ENCODE data around the gene CAMSAP2. TPM values are rescaled to one million over a fixed set of nuclear protein-coding genes. Genes with fewer than 3 reads are reported as not detected.
A peak's percentile ranks its signal among the peaks of the same experiment; 100 is the strongest.

The CAMSAP2 gene
- total and polyA plus RNA-seq, 10 of the 15 experiments (the other 5 are each of a cell fraction or from before 2014, with no cell fraction given) = 3.9 to 19.8 (median 8.0) TPM

GRCh38 chr1:200890818-200891773 is 152.4 kb downstream of the CAMSAP2 start (continued):
- TF ChIP-seq RAD51 (IDR thresholded peaks at IDR 0.05) = no peak
- peak; percentile 2; the same call in 1 of the 2 replicates for TF ChIP-seq EED (IDR thresholded peaks at IDR 0.05; ENCODE audit: low read depth)
- no peak for TF ChIP-seq RBBP5 (conservative IDR thresholded peaks at IDR 0.05)
- no peak for TF ChIP-seq CREB1 (IDR thresholded peaks at IDR 0.05; ENCODE audit: low read depth)
- TF ChIP-seq, protein P1, sequence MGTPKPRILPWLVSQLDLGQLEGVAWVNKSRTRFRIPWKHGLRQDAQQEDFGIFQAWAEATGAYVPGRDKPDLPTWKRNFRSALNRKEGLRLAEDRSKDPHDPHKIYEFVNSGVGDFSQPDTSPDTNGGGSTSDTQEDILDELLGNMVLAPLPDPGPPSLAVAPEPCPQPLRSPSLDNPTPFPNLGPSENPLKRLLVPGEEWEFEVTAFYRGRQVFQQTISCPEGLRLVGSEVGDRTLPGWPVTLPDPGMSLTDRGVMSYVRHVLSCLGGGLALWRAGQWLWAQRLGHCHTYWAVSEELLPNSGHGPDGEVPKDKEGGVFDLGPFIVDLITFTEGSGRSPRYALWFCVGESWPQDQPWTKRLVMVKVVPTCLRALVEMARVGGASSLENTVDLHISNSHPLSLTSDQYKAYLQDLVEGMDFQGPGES (IDR thresholded peaks at IDR 0.05) = 0 out of 2 replicates have a peak, but pooled peaks have one; percentile 17
- TF ChIP-seq, protein P2, sequence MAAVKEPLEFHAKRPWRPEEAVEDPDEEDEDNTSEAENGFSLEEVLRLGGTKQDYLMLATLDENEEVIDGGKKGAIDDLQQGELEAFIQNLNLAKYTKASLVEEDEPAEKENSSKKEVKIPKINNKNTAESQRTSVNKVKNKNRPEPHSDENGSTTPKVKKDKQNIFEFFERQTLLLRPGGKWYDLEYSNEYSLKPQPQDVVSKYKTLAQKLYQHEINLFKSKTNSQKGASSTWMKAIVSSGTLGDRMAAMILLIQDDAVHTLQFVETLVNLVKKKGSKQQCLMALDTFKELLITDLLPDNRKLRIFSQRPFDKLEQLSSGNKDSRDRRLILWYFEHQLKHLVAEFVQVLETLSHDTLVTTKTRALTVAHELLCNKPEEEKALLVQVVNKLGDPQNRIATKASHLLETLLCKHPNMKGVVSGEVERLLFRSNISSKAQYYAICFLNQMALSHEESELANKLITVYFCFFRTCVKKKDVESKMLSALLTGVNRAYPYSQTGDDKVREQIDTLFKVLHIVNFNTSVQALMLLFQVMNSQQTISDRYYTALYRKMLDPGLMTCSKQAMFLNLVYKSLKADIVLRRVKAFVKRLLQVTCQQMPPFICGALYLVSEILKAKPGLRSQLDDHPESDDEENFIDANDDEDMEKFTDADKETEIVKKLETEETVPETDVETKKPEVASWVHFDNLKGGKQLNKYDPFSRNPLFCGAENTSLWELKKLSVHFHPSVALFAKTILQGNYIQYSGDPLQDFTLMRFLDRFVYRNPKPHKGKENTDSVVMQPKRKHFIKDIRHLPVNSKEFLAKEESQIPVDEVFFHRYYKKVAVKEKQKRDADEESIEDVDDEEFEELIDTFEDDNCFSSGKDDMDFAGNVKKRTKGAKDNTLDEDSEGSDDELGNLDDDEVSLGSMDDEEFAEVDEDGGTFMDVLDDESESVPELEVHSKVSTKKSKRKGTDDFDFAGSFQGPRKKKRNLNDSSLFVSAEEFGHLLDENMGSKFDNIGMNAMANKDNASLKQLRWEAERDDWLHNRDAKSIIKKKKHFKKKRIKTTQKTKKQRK (IDR thresholded peaks at IDR 0.05; ENCODE audit: low read depth, low read length) = no peak
- peak; percentile 38 for TF ChIP-seq MEF2B (IDR thresholded peaks at IDR 0.05; ENCODE audit: partially characterized antibody, poor library complexity, severe bottlenecking)
- TF ChIP-seq ZNF24 (IDR thresholded peaks at IDR 0.05) = peak; percentile 98
- TF ChIP-seq, protein P3, sequence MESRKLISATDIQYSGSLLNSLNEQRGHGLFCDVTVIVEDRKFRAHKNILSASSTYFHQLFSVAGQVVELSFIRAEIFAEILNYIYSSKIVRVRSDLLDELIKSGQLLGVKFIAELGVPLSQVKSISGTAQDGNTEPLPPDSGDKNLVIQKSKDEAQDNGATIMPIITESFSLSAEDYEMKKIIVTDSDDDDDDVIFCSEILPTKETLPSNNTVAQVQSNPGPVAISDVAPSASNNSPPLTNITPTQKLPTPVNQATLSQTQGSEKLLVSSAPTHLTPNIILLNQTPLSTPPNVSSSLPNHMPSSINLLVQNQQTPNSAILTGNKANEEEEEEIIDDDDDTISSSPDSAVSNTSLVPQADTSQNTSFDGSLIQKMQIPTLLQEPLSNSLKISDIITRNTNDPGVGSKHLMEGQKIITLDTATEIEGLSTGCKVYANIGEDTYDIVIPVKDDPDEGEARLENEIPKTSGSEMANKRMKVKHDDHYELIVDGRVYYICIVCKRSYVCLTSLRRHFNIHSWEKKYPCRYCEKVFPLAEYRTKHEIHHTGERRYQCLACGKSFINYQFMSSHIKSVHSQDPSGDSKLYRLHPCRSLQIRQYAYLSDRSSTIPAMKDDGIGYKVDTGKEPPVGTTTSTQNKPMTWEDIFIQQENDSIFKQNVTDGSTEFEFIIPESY (IDR thresholded peaks at IDR 0.05) = no peak
- no peak for TF ChIP-seq SUZ12 (IDR thresholded peaks at IDR 0.05; ENCODE audit: unreplicated experiment)
- TF ChIP-seq TARDBP (IDR thresholded peaks at IDR 0.05; ENCODE audit: borderline replicate concordance) = 0 out of 2 replicates have a peak, but pooled peaks have one; percentile 40
- 0 out of 2 replicates have a peak, but pooled peaks have one; percentile 5 for TF ChIP-seq YY1 (IDR thresholded peaks at IDR 0.05; ENCODE audit: low read depth, low read length)
- TF ChIP-seq ETV6 (conservative IDR thresholded peaks at IDR 0.05 in 1 of 2, IDR thresholded peaks at IDR 0.05 in 1 of 2; ENCODE audit: borderline replicate concordance in 1 of 2, low read depth in 1 of 2) = no peak
- peak; percentile 53; the same call in 1 of the 2 replicates for TF ChIP-seq LARP7 (IDR thresholded peaks at IDR 0.05)
- no peak for TF ChIP-seq SMAD1 (IDR thresholded peaks at IDR 0.05; ENCODE audit: low read depth, partially characterized antibody)
- TF ChIP-seq, protein P4, sequence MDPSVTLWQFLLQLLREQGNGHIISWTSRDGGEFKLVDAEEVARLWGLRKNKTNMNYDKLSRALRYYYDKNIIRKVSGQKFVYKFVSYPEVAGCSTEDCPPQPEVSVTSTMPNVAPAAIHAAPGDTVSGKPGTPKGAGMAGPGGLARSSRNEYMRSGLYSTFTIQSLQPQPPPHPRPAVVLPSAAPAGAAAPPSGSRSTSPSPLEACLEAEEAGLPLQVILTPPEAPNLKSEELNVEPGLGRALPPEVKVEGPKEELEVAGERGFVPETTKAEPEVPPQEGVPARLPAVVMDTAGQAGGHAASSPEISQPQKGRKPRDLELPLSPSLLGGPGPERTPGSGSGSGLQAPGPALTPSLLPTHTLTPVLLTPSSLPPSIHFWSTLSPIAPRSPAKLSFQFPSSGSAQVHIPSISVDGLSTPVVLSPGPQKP (IDR thresholded peaks at IDR 0.05; ENCODE audit: low read depth, low read length) = no peak
- TF ChIP-seq HDAC6 (IDR thresholded peaks at IDR 0.05; ENCODE audit: unreplicated experiment) = no peak
- peak; percentile 42 to 58 (median 47) for TF ChIP-seq CTCF (IDR thresholded peaks at IDR 0.05 in 2 of 3, conservative IDR thresholded peaks at IDR 0.05 in 1 of 3; ENCODE audit: control insufficient read depth in 2 of 3, extremely low read depth in 1 of 3, insufficient read depth in 1 of 3, low read depth in 3 of 3, low read length in 3 of 3)
- TF ChIP-seq POLR2A (IDR thresholded peaks at IDR 0.05; ENCODE audit: low read depth, low read length) = peak; percentile 53; the same call in 1 of the 2 replicates
- peak; percentile 88 for TF ChIP-seq SREBF1 (IDR thresholded peaks at IDR 0.05; ENCODE audit: low read length)

Data from GM12878 (cell line).